ENCODE results near the gene PSENEN.

The PSENEN gene

GRCh38 chr19:35724560-35724959 is 20.9 kb upstream of the PSENEN start:
- no peak overlapping the region for H3K4me3 ChIP-seq (ENCODE audit: control insufficient read depth, low read depth, low read length)
- no peak for TF ChIP-seq CTCF (conservative IDR thresholded peaks at IDR 0.05; ENCODE audit: control insufficient read depth, insufficient read depth, low read depth, low read length)
- no peak for DNase-seq (ENCODE audit: low read depth)

GRCh38 chr19:35725216-35725861 is 20.1 kb upstream of the PSENEN start:
- no peak for DNase-seq (ENCODE audit: low read depth)
- no peak for TF ChIP-seq CTCF (conservative IDR thresholded peaks at IDR 0.05; ENCODE audit: control insufficient read depth, insufficient read depth, low read depth, low read length)
- H3K4me3 ChIP-seq (ENCODE audit: control insufficient read depth, low read depth, low read length): no peak overlapping the region

- no peak overlapping the region for H3K4me3 ChIP-seq (ENCODE audit: control insufficient read depth, low read depth, low read length)
- TF ChIP-seq CTCF (conservative IDR thresholded peaks at IDR 0.05; ENCODE audit: control insufficient read depth, insufficient read depth, low read depth, low read length): no peak
- no peak for DNase-seq (ENCODE audit: low read depth)
These were observed 18.1 kb upstream of the PSENEN start for GRCh38 chr19:35727053-35727955.

GRCh38 chr19:35727956-35728706 is 17.3 kb upstream of the PSENEN start:
- no peak overlapping the region for H3K4me3 ChIP-seq (ENCODE audit: control insufficient read depth, low read depth, low read length)
- DNase-seq (ENCODE audit: low read depth): no peak
- TF ChIP-seq CTCF (conservative IDR thresholded peaks at IDR 0.05; ENCODE audit: control insufficient read depth, insufficient read depth, low read depth, low read length): no peak

GRCh38 chr19:35729021-35729420 is 16.4 kb upstream of the PSENEN start:
- no peak for TF ChIP-seq CTCF (conservative IDR thresholded peaks at IDR 0.05; ENCODE audit: control insufficient read depth, insufficient read depth, low read depth, low read length)
- no peak for DNase-seq (ENCODE audit: low read depth)
- no peak overlapping the region for H3K4me3 ChIP-seq (ENCODE audit: control insufficient read depth, low read depth, low read length)

- no peak for TF ChIP-seq CTCF (conservative IDR thresholded peaks at IDR 0.05; ENCODE audit: control insufficient read depth, insufficient read depth, low read depth, low read length)
- DNase-seq (ENCODE audit: low read depth): no peak
- no peak overlapping the region for H3K4me3 ChIP-seq (ENCODE audit: control insufficient read depth, low read depth, low read length)
These were observed 15.7 kb upstream of the PSENEN start for GRCh38 chr19:35729763-35730162.
